ENCODE measurements around the gene EIF5.

DNA sequence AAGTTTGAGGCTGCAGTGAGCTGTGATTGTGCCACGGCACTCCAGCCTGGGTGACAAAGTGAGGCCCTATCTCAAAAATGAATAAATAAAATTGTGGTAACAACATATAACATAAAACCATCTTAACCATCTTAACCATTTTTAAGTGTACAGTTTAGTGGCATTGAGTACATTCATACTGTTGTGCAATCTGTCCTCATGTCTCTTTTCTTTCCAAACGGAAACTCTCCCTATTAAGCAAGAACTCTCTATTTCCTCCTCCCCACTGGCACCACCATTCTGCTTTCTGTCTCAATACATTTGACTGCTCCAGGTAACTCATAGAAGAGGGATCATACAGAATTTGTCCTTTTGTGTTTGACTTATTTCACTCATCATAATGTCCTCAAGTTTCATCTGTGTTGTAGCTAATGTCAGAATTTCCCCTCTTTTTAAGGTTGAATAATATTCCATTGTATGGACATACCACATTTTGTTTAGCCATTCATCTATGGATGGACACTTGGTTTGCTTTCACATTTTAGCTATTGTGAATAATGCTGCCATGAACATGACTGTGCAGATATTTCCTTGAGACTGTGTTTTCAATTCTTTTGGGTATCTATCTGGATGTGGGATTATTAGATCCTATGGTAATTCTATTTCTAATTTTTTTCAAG is 46.8 kb downstream of the EIF5 start:
- TF ChIP-seq CTCF (IDR thresholded peaks at IDR 0.05 in 8 of 11, conservative IDR thresholded peaks at IDR 0.05 in 3 of 11) = no peak
- TF ChIP-seq POLR2AphosphoS5 (IDR thresholded peaks at IDR 0.05) = no peak
- no peak for TF ChIP-seq POLR2A (IDR thresholded peaks at IDR 0.05)
